ENCODE results near the gene TSPAN31.
"Not testable (repeated sequence)": the region's sequence is repeated elsewhere in the genome, so short reads cannot be mapped to it uniquely, and the experiment has no call there.

TSPAN31 gene, protein sequence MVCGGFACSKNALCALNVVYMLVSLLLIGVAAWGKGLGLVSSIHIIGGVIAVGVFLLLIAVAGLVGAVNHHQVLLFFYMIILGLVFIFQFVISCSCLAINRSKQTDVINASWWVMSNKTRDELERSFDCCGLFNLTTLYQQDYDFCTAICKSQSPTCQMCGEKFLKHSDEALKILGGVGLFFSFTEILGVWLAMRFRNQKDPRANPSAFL

GRCh38 chr12:57744777-57745484 lies at the start of gene TSPAN31:
TSS of gene TSPAN31 (plus strand) at chr12:57745039. CDS start at chr12:57745155, 116 bp downstream.
- FAIRE-seq, result peak; percentile 53

DNA sequence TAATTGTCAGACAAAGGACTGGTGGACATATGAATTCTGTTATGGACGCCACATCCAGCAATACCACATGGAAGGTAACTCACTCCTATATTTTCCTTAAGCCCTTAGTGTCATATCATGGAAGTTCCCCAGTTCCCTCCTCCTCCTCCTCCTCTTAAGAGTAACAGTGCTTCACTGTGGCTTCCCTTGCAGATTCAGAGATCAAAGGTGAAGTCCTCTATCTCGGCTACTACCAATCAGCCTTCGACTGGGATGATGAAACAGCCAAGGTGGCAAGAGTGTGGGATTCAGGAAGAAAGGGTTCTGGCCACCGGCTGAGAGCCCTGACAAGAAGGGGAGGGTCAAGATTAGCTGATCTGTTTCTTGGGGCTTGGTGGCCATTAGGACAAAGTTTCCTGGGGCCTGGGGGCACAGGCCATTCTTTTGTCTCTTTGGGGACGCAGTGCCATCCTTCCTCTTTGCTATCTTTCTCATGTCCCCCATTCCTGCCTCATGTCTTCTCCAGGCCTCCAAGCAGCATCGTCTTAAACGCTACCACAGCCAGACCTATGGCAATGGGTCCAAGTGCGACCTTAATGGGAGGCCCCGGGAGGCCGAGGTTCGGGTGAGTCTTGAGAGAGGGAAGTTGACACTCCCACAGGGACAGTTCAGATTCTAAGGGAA lies 48.9 kb upstream of the TSPAN31 start:
- FAIRE-seq, result no peak

DNA sequence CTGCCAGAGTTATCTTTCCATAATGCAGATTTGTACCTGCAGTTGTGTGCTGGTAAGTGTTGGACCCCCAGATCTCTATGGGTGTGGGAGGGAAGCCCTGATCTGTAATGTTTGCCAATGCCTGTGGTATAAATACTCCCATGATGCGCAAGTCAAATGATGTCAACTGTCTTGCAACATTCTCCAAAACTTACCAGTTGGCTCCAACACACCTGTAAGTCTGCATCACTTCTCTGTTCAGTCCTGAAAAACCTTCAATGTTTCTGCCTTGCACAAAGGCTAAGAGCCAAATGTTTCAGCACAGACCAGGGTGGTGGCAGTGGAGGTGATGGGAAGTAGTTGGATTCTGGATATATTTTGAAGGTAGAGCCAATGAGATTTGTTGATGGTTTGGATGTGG lies 47.8 kb upstream of the TSPAN31 start:
- no peak for FAIRE-seq

DNA sequence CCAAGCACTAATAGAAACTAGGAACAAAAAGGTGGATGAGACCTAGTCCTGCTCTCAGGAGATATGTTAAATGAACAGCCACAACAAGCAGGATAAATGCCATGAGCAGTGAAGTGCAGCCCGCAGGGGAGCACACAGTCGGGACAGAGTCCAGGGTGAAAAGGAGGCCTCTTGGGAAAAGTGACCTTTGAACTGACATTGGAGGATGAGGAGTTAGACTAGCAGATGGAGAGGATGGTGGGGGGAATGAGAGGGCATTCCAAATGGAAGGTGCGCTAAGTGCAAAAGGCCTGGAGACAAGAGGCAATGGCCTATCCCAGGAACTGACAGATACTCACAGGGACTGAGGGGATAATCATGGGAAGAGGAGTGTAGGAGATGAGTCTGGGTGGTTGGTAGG lies 46.4 kb upstream of the TSPAN31 start:
- no peak for FAIRE-seq

- FAIRE-seq, result no peak
Measured at GRCh38 chr12:57700317-57700716, 44.5 kb upstream of the TSPAN31 start.

DNA sequence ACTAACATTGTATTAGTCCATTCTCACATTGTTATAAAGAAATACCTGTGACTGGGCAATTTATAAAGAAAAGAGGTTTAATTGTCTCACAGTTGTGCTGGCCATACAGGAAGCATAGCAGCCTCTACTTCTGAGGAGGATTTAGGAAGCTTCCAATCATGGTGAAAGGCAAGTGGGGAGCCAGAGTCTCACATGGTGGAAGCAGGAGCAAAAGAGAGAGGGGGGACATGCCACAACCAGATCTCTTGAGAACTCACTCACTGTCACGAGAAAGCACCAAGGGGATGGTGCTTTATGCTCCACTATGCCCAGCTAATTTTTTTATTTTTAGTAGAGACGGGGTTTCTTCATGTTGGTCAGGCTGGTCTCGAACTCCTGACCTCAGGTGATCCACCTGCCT lies 37.6 kb upstream of the TSPAN31 start:
- no peak for FAIRE-seq

DNA sequence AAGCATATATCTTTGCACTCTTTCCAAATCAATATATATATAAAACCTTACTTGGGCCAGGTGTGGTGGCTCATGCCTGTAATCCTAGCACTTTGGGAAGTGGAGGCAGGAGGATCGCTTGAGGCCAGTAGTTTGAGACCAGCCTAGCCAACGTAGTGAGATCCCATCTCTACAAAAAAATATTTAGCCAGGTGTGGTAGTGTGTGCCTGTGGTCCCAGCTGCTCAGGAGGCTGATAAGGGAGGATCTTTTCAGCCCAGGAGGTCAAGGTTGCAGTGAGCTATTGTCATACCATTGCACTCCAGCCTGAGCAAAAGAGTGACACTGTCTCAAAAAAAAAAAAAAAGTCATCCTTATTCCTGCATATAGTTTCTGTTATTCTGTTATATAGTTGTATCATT lies 36.5 kb upstream of the TSPAN31 start:
- FAIRE-seq, result no peak

- no peak for FAIRE-seq
Measured at GRCh38 chr12:57712701-57713100, 32.1 kb upstream of the TSPAN31 start.

GRCh38 chr12:57713209-57713608 lies 31.6 kb upstream of the TSPAN31 start:
- no peak for FAIRE-seq

- not testable (repeated sequence) for FAIRE-seq
Measured at GRCh38 chr12:57715036-57715748, 29.6 kb upstream of the TSPAN31 start.

GRCh38 chr12:57715786-57716185 lies 29.1 kb upstream of the TSPAN31 start:
- no peak for FAIRE-seq

- no peak for FAIRE-seq
Measured at GRCh38 chr12:57716305-57716704, 28.5 kb upstream of the TSPAN31 start.

- no peak for FAIRE-seq
Measured at GRCh38 chr12:57717131-57717530, 27.7 kb upstream of the TSPAN31 start.

- no peak for FAIRE-seq
Measured at GRCh38 chr12:57717846-57718640, 26.8 kb upstream of the TSPAN31 start.

- FAIRE-seq, result no peak
Measured at GRCh38 chr12:57718641-57719528, 26.0 kb upstream of the TSPAN31 start.

GRCh38 chr12:57719777-57720605 lies 24.8 kb upstream of the TSPAN31 start:
- FAIRE-seq, result no peak

DNA sequence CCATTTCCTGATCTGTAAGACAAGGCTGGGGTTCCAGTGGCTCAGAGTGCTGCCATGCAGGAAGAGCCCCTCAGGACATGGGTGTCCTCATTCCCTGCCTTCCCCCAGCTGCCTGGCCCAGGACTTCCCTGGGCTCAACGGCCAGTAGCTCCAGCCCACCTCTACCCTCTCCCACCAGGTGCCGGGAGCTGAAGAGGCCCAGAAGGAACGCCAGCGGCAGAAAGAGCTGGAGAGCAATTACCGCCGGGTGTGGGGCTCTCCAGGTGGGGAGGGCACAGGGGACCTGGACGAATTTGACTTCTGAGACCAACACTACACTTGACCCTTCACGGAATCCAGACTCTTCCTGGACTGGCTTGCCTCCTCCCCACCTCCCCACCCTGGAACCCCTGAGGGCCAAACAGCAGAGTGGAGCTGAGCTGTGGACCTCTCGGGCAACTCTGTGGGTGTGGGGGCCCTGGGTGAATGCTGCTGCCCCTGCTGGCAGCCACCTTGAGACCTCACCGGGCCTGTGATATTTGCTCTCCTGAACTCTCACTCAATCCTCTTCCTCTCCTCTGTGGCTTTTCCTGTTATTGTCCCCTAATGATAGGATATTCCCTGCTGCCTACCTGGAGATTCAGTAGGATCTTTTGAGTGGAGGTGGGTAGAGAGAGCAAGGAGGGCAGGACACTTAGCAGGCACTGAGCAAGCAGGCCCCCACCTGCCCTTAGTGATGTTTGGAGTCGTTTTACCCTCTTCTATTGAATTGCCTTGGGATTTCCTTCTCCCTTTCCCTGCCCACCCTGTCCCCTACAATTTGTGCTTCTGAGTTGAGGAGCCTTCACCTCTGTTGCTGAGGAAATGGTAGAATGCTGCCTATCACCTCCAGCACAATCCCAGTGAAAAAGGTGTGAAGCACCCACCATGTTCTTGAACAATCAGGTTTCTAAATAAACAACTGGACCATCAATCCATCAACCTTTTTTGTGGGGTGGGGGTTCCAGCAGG lies 23.9 kb upstream of the TSPAN31 start:
- FAIRE-seq, result no peak

DNA sequence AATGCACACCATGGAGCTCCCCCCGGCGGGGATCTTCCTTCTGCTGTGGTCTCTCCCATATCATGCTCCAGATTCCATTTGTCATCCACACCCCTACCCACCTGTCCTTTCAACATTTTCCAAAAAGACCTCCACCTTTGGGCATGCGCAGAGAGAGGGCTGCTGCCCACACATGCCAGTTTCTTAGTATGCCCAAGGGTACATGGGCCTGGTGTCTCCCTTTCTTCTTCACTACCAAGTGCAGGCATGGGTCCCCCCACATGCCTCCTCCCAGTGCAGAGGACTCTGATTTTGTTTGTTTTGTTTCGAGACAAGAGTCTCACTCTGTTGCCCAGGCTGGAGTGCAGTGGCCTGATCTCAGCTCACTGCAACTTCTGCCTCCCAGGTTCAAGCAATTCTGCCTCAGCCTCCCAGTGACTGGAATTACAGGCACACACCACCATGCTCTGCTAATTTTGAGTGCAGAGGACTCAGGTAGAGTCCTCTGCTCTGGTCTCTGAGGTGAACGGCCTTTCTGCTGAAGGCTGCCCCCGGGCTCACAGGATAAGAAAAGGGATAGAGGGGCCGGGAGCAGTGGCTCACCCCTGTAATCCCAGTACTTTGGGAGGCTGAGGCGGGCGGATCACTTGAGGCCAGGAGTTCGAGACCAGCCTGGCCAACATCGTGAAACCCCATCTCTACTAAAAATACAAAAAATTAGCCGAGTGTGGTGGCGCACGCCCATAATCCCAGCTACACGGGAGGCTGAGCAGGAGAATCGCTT lies 22.8 kb upstream of the TSPAN31 start:
- FAIRE-seq, result not testable (repeated sequence)

Measured in islet of Langerhans (tissue), 1 donor.